SK-N-SH (cell line): ENCODE data around the gene FSHR. TPM values are rescaled to one million over a fixed set of nuclear protein-coding genes. Genes with fewer than 3 reads are reported as not detected.

ENCODE experiments used
- CTCF ChIA-PET: fragments of 300-600, 350-600 bp; formaldehyde crosslinking; extraction: SDS; loops from one replicate; lab custom pipeline; 2021; lab: Yijun Ruan, JAX
- POLR2A ChIA-PET: fragments of 350-600 bp; sonication (Branson Sonifier 250); formaldehyde crosslinking; extraction: SDS; loops from one replicate; lab custom pipeline; 2020; ENCODE audit warnings: antibody characterized with exemption, inconsistent platforms; lab: Yijun Ruan, JAX
- DNase-seq: peaks from one replicate; pipeline ENCODE4 v3.0.0; 2012
- H2AFZ ChIP-seq: fragments of 200-600 bp; sonication (generic); 2 replicates; pipeline ENCODE4 v1.8.1; 2016; ENCODE audit warnings: antibody characterized with exemption, mild to moderate bottlenecking, low read depth
- H3F3A ChIP-seq: fragments of 200-600 bp; sonication (generic); replicated peaks from 2 replicates; pipeline ENCODE3; 2016; ENCODE audit warnings: antibody characterized with exemption, mild to moderate bottlenecking; ENCODE audit not compliant: insufficient read depth
- H3K27ac ChIP-seq, 2 experiments: fragments of 200-500 bp in 1 of 2; fragments of 200-600 bp in 1 of 2; sonication (Bioruptor generic) in 1 of 2; sonication (generic), shearing (Covaris generic) in 1 of 2; 2 replicates each; pipeline versions ENCODE4 v1.5.1 to v1.6.1; 2014 to 2016; ENCODE audit warnings: low read depth in 2 of 2, inconsistent platforms in 1 of 2, low read length in 1 of 2, mild to moderate bottlenecking in 1 of 2, mixed read lengths in 1 of 2
- H3K27me3 ChIP-seq: fragments of 200-600 bp; sonication (generic), shearing (Covaris generic); 2 replicates; pipeline ENCODE4 v1.6.1; 2016; ENCODE audit warnings: mixed run types; ENCODE audit not compliant: insufficient read depth
- H3K36me3 ChIP-seq, 2 experiments: fragments of 200-500 bp in 1 of 2; fragments of 200-600 bp in 1 of 2; sonication (Bioruptor generic) in 1 of 2; sonication (generic) in 1 of 2; replicated peaks in 1 of 2; 2 replicates each; pipeline versions ENCODE3 to v1.5.1; 2014 to 2016; ENCODE audit warnings: low read length in 1 of 2, mild to moderate bottlenecking in 1 of 2; ENCODE audit not compliant: insufficient read depth in 2 of 2, control insufficient read depth in 1 of 2
- H3K4me1 ChIP-seq, 2 experiments: fragments of 200-500 bp in 1 of 2; fragments of 200-600 bp in 1 of 2; sonication (Bioruptor generic) in 1 of 2; sonication (generic), shearing (Covaris generic) in 1 of 2; 2 replicates each; pipeline versions ENCODE4 v1.5.1 to v1.6.1; 2014 to 2016; ENCODE audit warnings: low read depth in 1 of 2, low read length in 1 of 2, mixed run types in 1 of 2; ENCODE audit not compliant: insufficient read depth in 2 of 2, control insufficient read depth in 1 of 2
- H3K4me2 ChIP-seq: fragments of 200-600 bp; sonication (generic), shearing (Covaris generic); 2 replicates; pipeline ENCODE4 v1.6.1; 2017; ENCODE audit warnings: mixed run types
- H3K4me3 ChIP-seq, 2 experiments: fragments of 200-500 bp in 1 of 2; fragments of 200-600 bp in 1 of 2; sonication (Bioruptor generic) in 1 of 2; sonication (generic), shearing (Covaris generic) in 1 of 2; 2 replicates each; pipeline versions ENCODE4 v1.5.1 to v1.8.1; 2014 to 2016; ENCODE audit warnings: low read depth in 2 of 2, inconsistent platforms in 1 of 2, low read length in 1 of 2, mild to moderate bottlenecking in 1 of 2, mixed read lengths in 1 of 2, moderate library complexity in 1 of 2
- H3K79me2 ChIP-seq: fragments of 200-600 bp; sonication (generic); 2 replicates; pipeline ENCODE4 v1.8.1; 2017; ENCODE audit warnings: mild to moderate bottlenecking; ENCODE audit not compliant: insufficient read depth
- H3K9ac ChIP-seq: fragments of 200-600 bp; sonication (generic); 2 replicates; pipeline ENCODE4 v1.6.1; 2017; ENCODE audit warnings: mixed run types
- H3K9me2 ChIP-seq: fragments of 200-600 bp; sonication (generic); 2 replicates; pipeline ENCODE4 v1.6.1; 2017; ENCODE audit warnings: mixed run types
- H3K9me3 ChIP-seq: fragments of 200-600 bp; sonication (generic); 2 replicates; pipeline ENCODE4 v1.6.1; 2017; ENCODE audit warnings: mixed run types, mild to moderate bottlenecking, moderate library complexity
- H4K20me1 ChIP-seq: fragments of 200-600 bp; sonication (generic); 2 replicates; pipeline ENCODE4 v1.6.1; 2017; ENCODE audit warnings: mild to moderate bottlenecking, mixed run types; ENCODE audit not compliant: insufficient read depth
- CHD2 ChIP-seq: fragments of 150-350 bp; IDR thresholded peaks from 2 replicates; pipeline ENCODE4 v1.6.1; 2018; ENCODE audit warnings: low read length; ENCODE audit not compliant: partially characterized antibody
- CTCF ChIP-seq: fragments of 200-600 bp; sonication (generic); IDR thresholded peaks from 2 replicates; pipeline ENCODE4 v1.6.1; 2017; ENCODE audit warnings: antibody characterized with exemption, mild to moderate bottlenecking, moderate library complexity
- EZH2phosphoT487 ChIP-seq: fragments of 200-600 bp; sonication (generic); IDR thresholded peaks from 2 replicates; pipeline ENCODE4 v1.6.1; 2017; ENCODE audit warnings: low read depth, mixed run types, mild to moderate bottlenecking, antibody characterized with exemption, moderate library complexity, borderline replicate concordance
- FOSL2 ChIP-seq: IDR thresholded peaks from 2 replicates; pipeline ENCODE4 v1.4.0; 2012; ENCODE audit warnings: low read depth, mild to moderate bottlenecking, moderate library complexity, borderline replicate concordance
- FOXM1 ChIP-seq: IDR thresholded peaks from 2 replicates; pipeline ENCODE4 v1.4.0; 2012; ENCODE audit warnings: low read depth, mild to moderate bottlenecking
- GATA2 ChIP-seq: sonication (generic); formaldehyde crosslinking; IDR thresholded peaks from 2 replicates; pipeline ENCODE4 v1.5.0; 2020; ENCODE audit warnings: mild to moderate bottlenecking, missing genetic modification reagents
- MAX ChIP-seq: IDR thresholded peaks from 2 replicates; pipeline ENCODE4 v1.4.0; 2012; ENCODE audit warnings: low read depth
- MEF2A ChIP-seq: IDR thresholded peaks from 2 replicates; pipeline ENCODE4 v1.4.0; 2012; ENCODE audit warnings: low read depth, borderline replicate concordance
- MXI1 ChIP-seq: IDR thresholded peaks from 2 replicates; pipeline ENCODE4 v1.6.1; 2012; ENCODE audit warnings: mild to moderate bottlenecking, low read depth, low read length, improper control_type of control experiment
- NRF1 ChIP-seq: IDR thresholded peaks from 2 replicates; pipeline ENCODE4 v1.6.1; 2012; ENCODE audit warnings: low read depth, mild to moderate bottlenecking, low read length
- POLR2AphosphoS5 ChIP-seq: IDR thresholded peaks from 2 replicates; pipeline ENCODE4 v1.6.1; 2012; ENCODE audit warnings: low read depth, low read length
- REST ChIP-seq: IDR thresholded peaks from 2 replicates; pipeline ENCODE4 v1.6.1; 2012; ENCODE audit warnings: mild to moderate bottlenecking, low read depth, low read length, moderate library complexity
- RXRA ChIP-seq: IDR thresholded peaks from 2 replicates; pipeline ENCODE4 v1.4.0; 2012; ENCODE audit warnings: low read depth, mild to moderate bottlenecking, borderline replicate concordance
- SMC3 ChIP-seq: IDR thresholded peaks from 2 replicates; pipeline ENCODE4 v1.6.1; 2012; ENCODE audit warnings: low read depth, low read length, improper control_type of control experiment
- TAF1 ChIP-seq: IDR thresholded peaks from 2 replicates; pipeline ENCODE4 v1.6.1; 2012; ENCODE audit warnings: low read depth, mild to moderate bottlenecking, low read length, moderate library complexity, borderline replicate concordance
- TEAD4 ChIP-seq: IDR thresholded peaks from 2 replicates; pipeline ENCODE4 v1.4.0; 2012; ENCODE audit warnings: mild to moderate bottlenecking, borderline replicate concordance; ENCODE audit not compliant: insufficient read depth
- YY1 ChIP-seq: IDR thresholded peaks from 2 replicates; pipeline ENCODE4 v1.4.0; 2012; ENCODE audit warnings: low read depth, mild to moderate bottlenecking
- ZBTB33 ChIP-seq: IDR thresholded peaks from 2 replicates; pipeline ENCODE4 v1.4.0; 2012; ENCODE audit warnings: low read depth, borderline replicate concordance
- WGBS: methylation state at CpG from one replicate; pipeline ENCODE4 v1.1.6; 2017; ENCODE audit warnings: low lambda C conversion rate; 5-methylcytosine and 5-hydroxymethylcytosine counted together
- polyA plus RNA-seq, 3 experiments: library from polyadenylated mRNA; depleted of rRNA; stranded (reverse); fragments of >200 nt; gene quantifications; 2 replicates each; pipeline ENCODE4 v1.2.3, GENCODE V29; 2012

Gene FSHR
- polyA plus RNA-seq, 1 of the 3 experiments (the other 2 are of a cell fraction) = not detected

- H3K9me3 ChIP-seq = no peaks in the 10 kb centered on the region; the same call in 1 of the 2 replicates
- no peaks in the 10 kb centered on the region for H3K9me2 ChIP-seq
- TF ChIP-seq FOXM1 (no peak), REST (no peak), YY1 (no peak), MAX (no peak), SMC3 (no peak), GATA2 (CRISPR knock-in tag) (no peak), MXI1 (no peak), CTCF (no peak), POLR2AphosphoS5 (no peak), EZH2phosphoT487 (no peak), MEF2A (no peak), TAF1 (no peak)
- H3K4me2 ChIP-seq = no peak overlapping the region
- H3K4me3 ChIP-seq = no peak overlapping the region
- no peaks in the 10 kb centered on the region for H4K20me1 ChIP-seq
- POLR2A ChIA-PET = interaction anchor here (0.6 kb wide), 1 partner anchor 177 kb away, joined by 3 read pairs; no protein-coding TSS in a partner anchor
- no peak overlapping the region for H2AFZ ChIP-seq
- no peaks in the 10 kb centered on the region for H3K36me3 ChIP-seq
- H3K27me3 ChIP-seq = no peaks in the 10 kb centered on the region
- H3K9ac ChIP-seq = no peak overlapping the region
- no peaks in the 10 kb centered on the region for H3K79me2 ChIP-seq
- DNase-seq = no peak
- CTCF ChIA-PET = no interaction called here
- no peak overlapping the region for H3K27ac ChIP-seq
- no peaks in the 10 kb centered on the region for H3K4me1 ChIP-seq
- no peaks in the 10 kb centered on the region for H3F3A ChIP-seq
Observed at GRCh38 chr2:49068613-49069012, 85.7 kb downstream of the FSHR start.

- Histone ChIP-seq H3K27ac (no peak overlapping the region), H3K9me2 (no peaks in the 10 kb centered on the region), H3K79me2 (no peaks in the 10 kb centered on the region), H3K27me3 (no peaks in the 10 kb centered on the region), H4K20me1 (no peaks in the 10 kb centered on the region), H3K36me3 (no peaks in the 10 kb centered on the region), H3K9me3 (no peaks in the 10 kb centered on the region; the same call in 1 of the 2 replicates), H2AFZ (no peak overlapping the region), H3K9ac (no peak overlapping the region), H3K4me3 (no peak overlapping the region), H3K4me1 (no peaks in the 10 kb centered on the region), H3K4me2 (no peak overlapping the region), H3F3A (no peaks in the 10 kb centered on the region)
- 17% methylated on average over 1 of the region's 2 CpGs for WGBS
- ChIA-PET CTCF (no interaction called here), POLR2A (no interaction called here)
- DNase-seq = no peak
- no peak for TF ChIP-seq TEAD4
- TF ChIP-seq RXRA = no peak
- no peak for TF ChIP-seq ZBTB33
- TF ChIP-seq CTCF = no peak
- TF ChIP-seq SMC3 = no peak
- TF ChIP-seq EZH2phosphoT487 = no peak
- TF ChIP-seq CHD2 = no peak
- TF ChIP-seq MXI1 = no peak
- TF ChIP-seq NRF1 = no peak
- TF ChIP-seq FOSL2 = no peak
Observed at GRCh38 chr2:49067971-49068370, 86.3 kb downstream of the FSHR start.
